ENCODE results near the gene FIGN. TPM values are rescaled to one million over a fixed set of nuclear protein-coding genes. Genes with fewer than 3 reads are reported as not detected.

FIGN gene
- total RNA-seq, 1 experiment from 2014 or later, result 1.5 TPM

GRCh38 chr2:163604941-163605555, 130.8 kb downstream of the FIGN start:
- Histone ChIP-seq H3K4me2 (ENCODE audit: low read length) (peak overlapping the region; percentile 29; the same call in 1 of the 2 replicates), H4K20me1 (ENCODE audit: low read length) (no peaks in the 10 kb centered on the region), H2AFZ (ENCODE audit: low read length) (no peak overlapping the region), H3K4me3 (ENCODE audit: low read length) (no peak overlapping the region), H3K79me2 (ENCODE audit: low read length) (no peaks in the 10 kb centered on the region), H3F3A (ENCODE audit: low read length, unreplicated experiment) (no peaks in the 10 kb centered on the region), H3K9ac (ENCODE audit: low read length) (no peak overlapping the region), H3K9me2 (replicated peaks; ENCODE audit: low read length) (no peaks in the 10 kb centered on the region), H3K27ac (ENCODE audit: low read length) (no peak overlapping the region), H3K9me3 (ENCODE audit: low read length) (no peaks in the 10 kb centered on the region), H3K4me1 (ENCODE audit: insufficient read depth, low read length) (peaks cover 12% of the 10 kb centered on the region), H3K36me3 (ENCODE audit: low read depth, low read length) (no peaks in the 10 kb centered on the region), H3K27me3 (ENCODE audit: low read length) (no peaks in the 10 kb centered on the region)
- CTCF ChIA-PET, result interaction anchor here (0.5 to 0.7 kb wide), 4 partner anchors 132 to 1701 kb away, joined by 3 to 5 read pairs (median 3); no protein-coding TSS in a partner anchor
- intact Hi-C loops (cut with micrococcal nuclease), result loop anchor here (5.0 kb wide), 1 partner anchor 132 kb away; the partner anchor contains the start of gene FIGN
- POLR2A ChIA-PET (ENCODE audit: unreplicated experiment), result no interaction called here
- peak; percentile 56; the same call in 1 of the 2 replicates for ATAC-seq
- DNase-seq, result peak; percentile 48
- TF ChIP-seq EZH2 (IDR thresholded peaks at IDR 0.05; ENCODE audit: low read length, unreplicated experiment) (no peak), CTCF (conservative IDR thresholded peaks at IDR 0.05; ENCODE audit: low read depth, low read length) (no peak), EZH2phosphoT487 (IDR thresholded peaks at IDR 0.05; ENCODE audit: borderline replicate concordance, low read length) (no peak)
- no TSS peak for BruUV-seq (replicated peaks)

- DNase-seq (no peak), ATAC-seq (no peak)
- ChIA-PET CTCF (no interaction called here), POLR2A (ENCODE audit: unreplicated experiment) (interaction anchor here (0.5 kb wide), 1 partner anchor 202 kb away, joined by 3 read pairs; no protein-coding TSS in a partner anchor)
- intact Hi-C loops (cut with micrococcal nuclease), result loop anchor here (5.0 kb wide), 1 partner anchor 135 kb away; the partner anchor contains the start of gene FIGN
- no peak overlapping the region for H3K4me2 ChIP-seq (ENCODE audit: low read length)
- no peaks in the 10 kb centered on the region for H3K36me3 ChIP-seq (ENCODE audit: low read depth, low read length)
- no peak overlapping the region for H3K9ac ChIP-seq (ENCODE audit: low read length)
- no peaks in the 10 kb centered on the region for H3K9me3 ChIP-seq (ENCODE audit: low read length)
- no peaks in the 10 kb centered on the region for H3K79me2 ChIP-seq (ENCODE audit: low read length)
- H3K4me1 ChIP-seq (ENCODE audit: insufficient read depth, low read length), result peaks cover 15% of the 10 kb centered on the region
- H3K9me2 ChIP-seq (replicated peaks; ENCODE audit: low read length), result no peaks in the 10 kb centered on the region
- no peak overlapping the region for H2AFZ ChIP-seq (ENCODE audit: low read length)
- BruUV-seq (replicated peaks), result no TSS peak
- H4K20me1 ChIP-seq (ENCODE audit: low read length), result no peaks in the 10 kb centered on the region
- no peak for TF ChIP-seq CTCF (conservative IDR thresholded peaks at IDR 0.05; ENCODE audit: low read depth, low read length)
- no peak for TF ChIP-seq EZH2 (IDR thresholded peaks at IDR 0.05; ENCODE audit: low read length, unreplicated experiment)
- TF ChIP-seq EZH2phosphoT487 (IDR thresholded peaks at IDR 0.05; ENCODE audit: borderline replicate concordance, low read length), result no peak
- H3F3A ChIP-seq (ENCODE audit: low read length, unreplicated experiment), result no peaks in the 10 kb centered on the region
- H3K27me3 ChIP-seq (ENCODE audit: low read length), result no peaks in the 10 kb centered on the region
- H3K27ac ChIP-seq (ENCODE audit: low read length), result no peak overlapping the region
- no peak overlapping the region for H3K4me3 ChIP-seq (ENCODE audit: low read length)
These were observed 133.6 kb downstream of the FIGN start for GRCh38 chr2:163602196-163602595.

- H3K9me2 ChIP-seq (replicated peaks; ENCODE audit: low read length), result no peaks in the 10 kb centered on the region
- no peaks in the 10 kb centered on the region for H3K79me2 ChIP-seq (ENCODE audit: low read length)
- no peaks in the 10 kb centered on the region for H4K20me1 ChIP-seq (ENCODE audit: low read length)
- H3K9ac ChIP-seq (ENCODE audit: low read length), result no peak overlapping the region
- ChIA-PET CTCF (no interaction called here), POLR2A (ENCODE audit: unreplicated experiment) (no interaction called here)
- H2AFZ ChIP-seq (ENCODE audit: low read length), result no peak overlapping the region
- DNase-seq (no peak), ATAC-seq (no peak)
- intact Hi-C loops (cut with micrococcal nuclease), result loop anchor here (5.0 kb wide), 1 partner anchor 136 kb away; the partner anchor contains the start of gene FIGN
- H3K4me1 ChIP-seq (ENCODE audit: insufficient read depth, low read length), result peaks cover 15% of the 10 kb centered on the region
- H3K9me3 ChIP-seq (ENCODE audit: low read length), result no peaks in the 10 kb centered on the region
- no peak overlapping the region for H3K4me3 ChIP-seq (ENCODE audit: low read length)
- BruUV-seq (replicated peaks), result no TSS peak
- H3F3A ChIP-seq (ENCODE audit: low read length, unreplicated experiment), result no peaks in the 10 kb centered on the region
- H3K36me3 ChIP-seq (ENCODE audit: low read depth, low read length), result no peaks in the 10 kb centered on the region
- TF ChIP-seq CTCF (conservative IDR thresholded peaks at IDR 0.05; ENCODE audit: low read depth, low read length), result no peak
- TF ChIP-seq EZH2phosphoT487 (IDR thresholded peaks at IDR 0.05; ENCODE audit: borderline replicate concordance, low read length), result no peak
- no peak for TF ChIP-seq EZH2 (IDR thresholded peaks at IDR 0.05; ENCODE audit: low read length, unreplicated experiment)
- no peak overlapping the region for H3K4me2 ChIP-seq (ENCODE audit: low read length)
- no peak overlapping the region for H3K27ac ChIP-seq (ENCODE audit: low read length)
- no peaks in the 10 kb centered on the region for H3K27me3 ChIP-seq (ENCODE audit: low read length)
These were observed 134.4 kb downstream of the FIGN start for GRCh38 chr2:163601377-163601776.
